HG02642 (cell line): ENCODE results near the gene WDR18.
A peak's percentile ranks its signal among the peaks of the same experiment; 100 is the strongest.

Experiments
- ATAC-seq: cut with Tn5 transposase; IDR thresholded peaks from one replicate; pipeline ENCODE4 v1.9.1; 2021; ENCODE audit warnings: mild to moderate bottlenecking; ENCODE audit not compliant: unreplicated experiment, poor library complexity

The WDR18 gene

DNA sequence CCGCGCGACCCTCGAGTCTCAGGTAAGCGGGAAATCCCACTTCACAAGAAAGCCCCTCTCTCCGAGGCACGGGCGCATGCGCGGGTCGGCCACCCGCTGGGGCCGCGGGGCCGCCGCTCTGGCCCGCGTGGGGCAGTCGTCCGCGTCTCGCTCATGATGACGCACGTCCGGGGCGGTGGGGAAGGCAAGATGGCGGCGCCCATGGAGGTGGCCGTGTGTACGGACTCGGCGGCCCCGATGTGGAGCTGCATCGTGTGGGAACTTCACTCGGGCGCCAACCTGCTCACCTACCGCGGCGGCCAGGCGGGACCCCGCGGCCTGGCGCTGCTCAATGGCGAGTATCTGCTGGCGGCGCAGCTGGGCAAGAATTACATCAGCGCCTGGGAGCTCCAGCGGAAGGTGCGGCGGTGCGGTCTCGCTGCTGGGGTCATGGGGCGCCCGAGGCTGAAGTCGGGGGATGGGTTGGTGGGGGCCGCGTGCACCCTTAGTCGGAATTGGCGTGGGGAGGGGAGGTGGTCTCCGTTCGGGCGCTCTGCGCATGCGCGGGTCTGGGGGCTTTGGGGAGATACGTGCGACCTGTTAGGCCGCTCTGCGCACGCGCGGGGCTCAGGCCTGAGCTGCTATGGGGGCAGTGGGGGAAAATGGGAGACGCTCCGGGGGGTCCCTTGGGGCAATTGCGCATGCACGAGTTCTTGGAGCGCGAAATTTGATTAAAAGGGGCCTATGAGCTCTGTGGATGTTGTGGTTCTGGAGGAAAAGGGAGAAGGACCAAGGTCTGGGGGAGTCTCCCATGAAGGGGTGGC, at the start of gene WDR18:
WDR18 (plus strand) TSS at position 181 of the 803 bp plus-strand sequence; CDS start at position 190, 9 bp downstream.
- peak; percentile 80 for ATAC-seq

- ATAC-seq: no peak
These were observed 49.2 kb upstream of the WDR18 start for GRCh38 chr19:934865-935479.

DNA sequence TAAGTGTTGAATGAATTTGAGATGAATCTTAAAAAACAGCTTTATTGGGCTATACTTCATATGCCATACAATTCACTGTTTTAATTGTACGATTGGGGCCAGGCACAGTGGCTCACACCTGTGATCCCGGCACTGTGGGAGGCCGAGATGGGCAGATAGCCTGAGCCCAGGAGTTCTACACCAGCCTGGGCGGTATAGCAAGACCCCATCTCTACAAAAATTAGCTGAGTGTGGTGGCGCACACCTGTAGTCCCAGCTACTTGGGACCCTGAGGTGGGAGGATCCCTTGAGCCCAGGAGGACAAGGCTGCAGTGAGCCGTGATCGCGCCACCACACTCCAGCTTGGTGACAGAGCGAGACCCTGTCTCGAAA, 48.0 kb upstream of the WDR18 start:
- ATAC-seq: no peak

DNA sequence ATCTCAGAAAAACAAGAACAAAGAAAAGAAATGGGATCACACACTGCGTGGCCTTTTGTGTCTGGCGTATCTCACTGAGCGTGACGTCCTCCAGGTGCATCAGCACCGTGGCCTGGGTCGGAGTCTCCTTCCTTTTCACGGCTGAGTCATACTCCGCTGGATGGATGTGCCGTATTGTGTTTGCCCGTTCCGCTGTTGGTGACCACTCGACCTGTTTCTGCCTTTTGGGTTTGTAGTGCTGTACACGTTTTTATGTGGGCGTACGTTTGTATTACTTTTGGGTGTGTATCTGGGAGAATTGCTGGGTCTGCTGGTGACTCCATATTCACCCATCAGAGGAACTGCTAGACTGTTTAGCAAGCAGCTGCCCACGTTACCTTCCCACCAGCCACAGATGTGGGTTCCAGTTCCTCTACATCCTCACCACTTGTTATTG, 46.9 kb upstream of the WDR18 start:
- ATAC-seq: no peak

DNA sequence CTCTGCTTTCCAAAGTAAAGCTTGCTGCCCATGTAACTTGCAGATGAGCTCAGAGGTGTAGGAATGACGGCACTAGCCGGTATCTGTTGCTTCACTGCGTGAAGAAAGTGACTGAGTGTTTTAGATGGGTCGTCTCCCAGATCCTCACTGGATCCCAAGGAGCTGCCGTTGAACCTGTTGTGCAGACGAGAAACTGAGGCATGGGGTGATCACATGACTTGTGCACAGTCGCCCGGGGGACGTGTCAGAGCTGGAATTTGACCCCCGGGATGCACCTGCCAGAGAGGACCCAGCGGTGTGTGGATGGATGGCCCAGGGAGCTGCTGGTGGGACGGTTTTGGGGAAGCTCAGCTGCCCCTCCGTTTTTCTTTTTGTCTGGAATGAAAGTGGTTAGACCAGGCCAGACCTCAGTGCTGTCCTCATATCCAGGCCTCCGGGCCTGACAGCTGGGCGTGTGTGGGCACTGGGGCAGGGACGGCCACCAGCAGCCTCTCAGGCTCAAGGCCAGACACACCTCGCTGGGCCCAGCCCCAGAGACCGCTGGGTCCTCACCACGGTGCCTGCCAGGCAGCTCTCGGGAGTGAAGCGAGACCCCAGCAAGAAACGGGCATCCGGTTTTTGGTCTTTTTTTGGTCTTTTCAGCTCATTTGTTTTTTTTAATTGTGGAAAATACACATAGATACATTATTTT, 45.8 kb upstream of the WDR18 start:
- no peak for ATAC-seq

DNA sequence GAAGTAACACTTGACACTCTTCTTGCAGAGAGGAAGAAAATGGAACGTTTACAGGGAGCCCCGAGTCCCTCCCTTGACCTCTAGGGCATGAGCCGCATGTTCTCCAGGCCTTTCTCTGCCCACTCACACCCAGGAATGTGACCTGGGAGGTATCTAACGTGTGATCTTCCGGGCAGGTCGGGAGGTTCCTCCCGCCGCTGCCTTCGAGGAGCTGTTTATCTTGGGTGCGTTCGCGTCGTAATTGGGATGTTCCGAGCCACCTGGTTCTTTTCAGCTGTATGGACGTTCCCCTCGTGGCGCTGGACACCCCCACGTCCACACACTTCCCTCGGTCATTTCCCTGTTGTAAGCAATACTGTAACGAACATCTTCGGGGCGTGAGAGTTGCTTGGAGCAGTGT, 44.7 kb upstream of the WDR18 start:
- no peak for ATAC-seq

- no peak for ATAC-seq
These were observed 44.2 kb upstream of the WDR18 start for GRCh38 chr19:939922-940321.

DNA sequence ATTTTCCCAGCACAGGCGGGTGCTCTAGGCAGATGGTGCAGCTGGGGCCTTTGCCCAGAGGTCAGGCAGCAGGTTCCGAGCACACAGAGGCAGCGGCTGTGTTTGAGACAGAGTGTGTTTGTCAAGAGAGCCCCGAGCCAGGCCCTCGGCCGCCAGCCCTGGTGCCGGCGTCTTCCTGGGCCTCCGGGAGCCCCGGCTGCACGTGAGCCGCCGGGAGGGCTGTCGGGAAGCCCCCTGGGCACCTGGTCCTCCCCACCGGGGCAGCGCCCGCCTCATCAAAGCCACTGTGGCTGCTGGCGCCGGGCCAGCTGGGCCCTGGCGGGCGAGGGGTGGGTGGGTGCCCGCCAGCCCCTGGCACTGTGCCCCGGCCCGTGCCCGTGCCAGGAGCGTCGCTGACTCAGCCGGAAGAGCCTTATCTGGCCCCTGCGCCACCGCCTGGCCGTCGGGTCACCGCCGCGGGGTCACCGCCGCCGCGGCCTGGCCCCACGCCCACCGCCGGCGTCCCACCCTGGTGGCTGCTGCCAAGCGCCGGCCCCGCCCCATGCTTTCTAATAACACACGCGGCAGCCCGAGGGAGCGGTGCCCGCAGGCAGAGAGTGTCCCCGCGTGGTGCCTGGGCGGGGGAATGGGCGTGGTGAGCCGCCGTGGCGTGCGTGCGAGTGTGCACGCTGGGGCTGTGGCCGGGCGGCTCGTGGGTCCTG, 43.4 kb upstream of the WDR18 start:
- peak; percentile 56 for ATAC-seq

GRCh38 chr19:941292-942132, 42.6 kb upstream of the WDR18 start:
- no peak for ATAC-seq

GRCh38 chr19:942133-942645, 42.0 kb upstream of the WDR18 start:
- no peak for ATAC-seq

DNA sequence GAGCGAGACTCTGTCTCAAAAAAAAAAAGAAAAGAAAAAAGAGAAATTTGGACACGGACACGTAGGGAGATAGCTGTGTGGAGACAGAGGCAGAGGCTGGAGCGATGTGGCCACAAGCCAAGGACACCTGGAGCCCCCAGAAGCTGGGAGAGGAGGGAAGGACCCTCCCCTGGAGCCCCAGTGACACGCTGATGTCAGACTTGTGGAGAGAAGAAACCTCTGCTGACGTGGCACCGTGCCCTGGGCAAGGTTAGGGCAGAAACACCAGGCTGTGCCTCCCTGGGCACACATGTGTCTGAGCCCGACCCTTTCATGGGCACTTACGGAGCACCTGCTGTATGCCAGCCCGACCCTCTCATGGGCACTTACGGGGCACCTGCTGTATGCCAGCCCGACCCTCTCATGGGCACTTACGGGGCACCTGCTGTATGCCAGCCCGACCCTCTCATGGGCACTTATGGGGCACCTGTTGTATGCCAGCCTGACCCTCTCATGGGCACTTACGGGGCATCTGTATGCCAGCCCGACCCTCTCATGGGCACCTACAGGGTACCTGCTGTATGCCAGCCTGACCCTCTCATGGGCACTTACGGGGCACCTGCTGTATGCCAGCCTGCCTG, 40.5 kb upstream of the WDR18 start:
- ATAC-seq: no peak

GRCh38 chr19:944171-944567, 40.0 kb upstream of the WDR18 start:
- no peak for ATAC-seq

GRCh38 chr19:944663-945241, 39.4 kb upstream of the WDR18 start:
- ATAC-seq: no peak

- ATAC-seq: no peak
These were observed 38.5 kb upstream of the WDR18 start for GRCh38 chr19:945401-946252.

- ATAC-seq: peak; percentile 13
These were observed 36.9 kb upstream of the WDR18 start for GRCh38 chr19:947090-947706.

DNA sequence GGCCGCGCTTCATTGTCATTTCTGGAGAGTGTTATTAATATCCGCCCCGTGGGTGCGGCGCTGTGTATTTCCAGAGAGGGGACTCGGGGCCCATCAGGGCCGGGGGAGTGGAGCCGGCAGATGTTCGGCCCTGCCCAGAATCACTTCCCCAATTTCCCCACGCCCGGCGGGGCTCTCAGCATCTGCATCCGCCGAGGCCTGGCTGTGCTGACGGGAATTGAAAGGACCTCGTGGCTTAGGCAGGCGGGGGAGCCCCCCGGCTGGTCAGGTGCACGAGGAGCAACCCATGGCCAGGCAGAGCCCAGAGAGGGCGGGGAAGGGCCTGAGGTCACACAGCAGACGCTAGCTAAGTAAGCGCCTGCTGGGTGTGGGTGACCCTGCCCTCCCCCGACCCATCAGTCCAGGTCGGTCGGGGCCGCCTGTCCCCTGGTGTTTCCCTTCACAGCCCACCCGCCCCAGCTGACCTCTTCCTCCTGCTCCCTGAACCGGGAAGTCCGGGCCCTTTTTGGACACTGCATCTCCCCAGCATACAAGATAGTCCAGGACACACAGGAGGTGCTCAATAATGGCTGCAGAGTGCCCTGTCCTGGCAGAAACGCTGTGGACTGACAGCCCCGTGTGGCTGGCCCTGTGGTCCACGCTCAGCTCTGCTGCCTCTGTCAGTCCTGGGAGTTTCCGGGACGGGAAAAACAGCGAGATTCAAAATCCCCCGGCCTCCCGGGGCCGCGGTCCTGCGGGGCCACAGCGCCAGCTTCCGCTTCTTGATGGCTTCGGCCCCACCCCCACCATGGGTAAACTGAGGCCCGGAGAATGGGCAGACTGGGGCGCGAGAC, 36.2 kb upstream of the WDR18 start:
- ATAC-seq: peak; percentile 66
